Sigmoid colon (tissue), 7 donors: ENCODE data around the gene MVB12B. TPM values are rescaled to one million over a fixed set of nuclear protein-coding genes. Genes with fewer than 3 reads are reported as not detected.

Experiments
- DNase-seq: peaks from one replicate; pipeline ENCODE4 v3.0.0-alpha.2; 2019
- H3K27ac ChIP-seq, 4 donors: fragments of 200-600 bp; sonication (generic); one replicate each; pipeline ENCODE4 v1.5.1; 2016 to 2019; ENCODE audit warnings: mild to moderate bottlenecking in 1 of 4
- H3K27me3 ChIP-seq, 3 donors: fragments of 200-600 bp; sonication (generic); one replicate each; pipeline ENCODE4 v1.5.1; 2019; ENCODE audit warnings: mild to moderate bottlenecking in 1 of 3
- H3K36me3 ChIP-seq, 4 donors: fragments of 200-600 bp; sonication (generic); one replicate each; pipeline ENCODE4 v1.5.1; 2016 to 2019
- H3K4me1 ChIP-seq, 4 donors: fragments of 200-600 bp; sonication (generic); one replicate each; pipeline ENCODE4 v1.5.1; 2017 to 2019
- H3K4me3 ChIP-seq, 4 donors: fragments of 200-600 bp; sonication (generic); one replicate each; pipeline ENCODE4 v1.5.1; 2017 to 2019; ENCODE audit warnings: mild to moderate bottlenecking in 2 of 4, moderate library complexity in 1 of 4
- H3K9me3 ChIP-seq, 4 donors: fragments of 200-600 bp in 3 of 4; sonication (generic) in 3 of 4; one replicate each; pipeline versions ENCODE4 v1.5.1 to v1.6.1; 2013 to 2019
- EP300 ChIP-seq, 4 donors: sonication (generic); formaldehyde crosslinking; IDR thresholded peaks; one replicate each; pipeline ENCODE4 v1.6.1; 2017; ENCODE audit warnings: antibody characterized with exemption in 4 of 4
- POLR2A ChIP-seq, 2 donors: fragments of 450-650 bp; IDR thresholded peaks; one replicate each; pipeline ENCODE4 v1.6.1; 2016; ENCODE audit warnings: antibody characterized with exemption in 2 of 2, mild to moderate bottlenecking in 2 of 2, moderate library complexity in 2 of 2
- POLR2AphosphoS5 ChIP-seq, 4 donors: sonication (generic); formaldehyde crosslinking; IDR thresholded peaks; one replicate each; pipeline ENCODE4 v1.6.1; 2017; ENCODE audit warnings: antibody characterized with exemption in 4 of 4
- WGBS, 2 donors: extraction: QIAGEN DNeasy Blood & Tissue Kit; methylation state at CpG; one replicate each; pipeline ENCODE4 v1.1.7; 2013; 5-methylcytosine and 5-hydroxymethylcytosine counted together
- intact Hi-C: fragments of 100-400 bp; cut with DNase I; formaldehyde crosslinking; loops from one replicate; pipeline ENCODE4 v1.15.1; 2023
- polyA plus RNA-seq, 3 donors: library from polyadenylated mRNA; stranded (reverse); fragments of 200-250 nt; gene quantifications; one replicate each; pipeline ENCODE4 v1.2.3, GENCODE V29; 2013
- total RNA-seq, 4 donors: library from RNA; depleted of rRNA; stranded (reverse); fragments of >200 nt; gene quantifications; one replicate each; pipeline ENCODE4 v1.1.0, GENCODE V29; 2016
- TF ChIP-seq, protein P1 (sequence below), 4 experiments: fragments of 450-650 bp in 3 of 4; fragments of 200-600 bp in 1 of 4; IDR thresholded peaks; one replicate each; pipeline ENCODE4 v1.5.1; 2016 to 2019; ENCODE audit warnings: antibody characterized with exemption in 4 of 4, mild to moderate bottlenecking in 3 of 4, moderate library complexity in 2 of 4
- donor health status: healthy with polysubstance abuse.
- donor health status: Bipolar disorder and iron deficiency.
- donor health status: healthy.

Gene MVB12B
- total and polyA plus RNA-seq, 7 donors = 5.1 to 14.4 (median 12.2) TPM

DNA sequence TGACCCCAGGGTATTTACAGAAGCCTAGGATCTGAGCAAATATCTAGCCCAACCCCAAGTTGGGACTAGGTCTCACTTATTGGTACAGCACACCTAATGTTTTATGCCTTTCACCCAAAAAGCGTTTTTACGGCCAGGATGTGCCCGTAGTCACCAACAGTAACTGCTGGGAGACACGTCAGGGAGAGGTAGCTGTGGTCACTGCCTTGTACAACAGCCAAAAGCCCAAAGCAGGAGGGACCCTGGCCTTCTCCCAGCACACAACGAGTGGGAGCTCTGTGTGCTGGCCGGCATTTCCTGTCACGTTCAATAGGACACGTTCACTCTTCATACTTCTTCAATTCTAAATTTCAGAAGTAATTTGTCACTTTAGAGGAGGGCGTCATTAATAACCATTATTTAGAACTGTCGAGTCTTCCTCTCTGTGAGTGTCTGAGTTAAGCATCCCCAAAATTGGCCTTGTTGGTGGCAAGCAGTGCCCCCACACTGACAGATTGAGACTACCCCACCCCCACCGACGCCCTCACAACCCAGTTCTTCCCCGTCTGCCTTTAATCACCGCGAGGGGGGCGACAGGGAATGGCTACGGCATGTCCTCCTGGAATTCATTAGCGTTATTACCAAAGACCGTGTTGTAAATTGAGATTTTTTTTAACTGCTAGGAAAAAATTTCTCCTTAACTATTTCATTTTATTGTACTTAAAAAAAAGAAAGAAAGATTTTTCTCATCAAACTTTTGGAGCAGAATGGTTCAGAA lies 80.7 kb downstream of the MVB12B start:
- DNase-seq = no peak
- Histone ChIP-seq H3K36me3 (peaks cover 0 to 27% (median 6%) of the 10 kb centered on the region in 4 donors), H3K9me3 (no peaks in the 10 kb centered on the region), H3K4me1 (no peaks in the 10 kb centered on the region), H3K4me3 (no peak overlapping the region), H3K27me3 (no peaks in the 10 kb centered on the region), H3K27ac (no peak overlapping the region)
- TF ChIP-seq POLR2AphosphoS5 (IDR thresholded peaks at IDR 0.05) (no peak), POLR2A (IDR thresholded peaks at IDR 0.05) (no peak), EP300 (IDR thresholded peaks at IDR 0.05) (no peak)
- TF ChIP-seq, protein P1, sequence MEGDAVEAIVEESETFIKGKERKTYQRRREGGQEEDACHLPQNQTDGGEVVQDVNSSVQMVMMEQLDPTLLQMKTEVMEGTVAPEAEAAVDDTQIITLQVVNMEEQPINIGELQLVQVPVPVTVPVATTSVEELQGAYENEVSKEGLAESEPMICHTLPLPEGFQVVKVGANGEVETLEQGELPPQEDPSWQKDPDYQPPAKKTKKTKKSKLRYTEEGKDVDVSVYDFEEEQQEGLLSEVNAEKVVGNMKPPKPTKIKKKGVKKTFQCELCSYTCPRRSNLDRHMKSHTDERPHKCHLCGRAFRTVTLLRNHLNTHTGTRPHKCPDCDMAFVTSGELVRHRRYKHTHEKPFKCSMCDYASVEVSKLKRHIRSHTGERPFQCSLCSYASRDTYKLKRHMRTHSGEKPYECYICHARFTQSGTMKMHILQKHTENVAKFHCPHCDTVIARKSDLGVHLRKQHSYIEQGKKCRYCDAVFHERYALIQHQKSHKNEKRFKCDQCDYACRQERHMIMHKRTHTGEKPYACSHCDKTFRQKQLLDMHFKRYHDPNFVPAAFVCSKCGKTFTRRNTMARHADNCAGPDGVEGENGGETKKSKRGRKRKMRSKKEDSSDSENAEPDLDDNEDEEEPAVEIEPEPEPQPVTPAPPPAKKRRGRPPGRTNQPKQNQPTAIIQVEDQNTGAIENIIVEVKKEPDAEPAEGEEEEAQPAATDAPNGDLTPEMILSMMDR (IDR thresholded peaks at IDR 0.05) = no peak
- 85 to 92% methylated on average over 19 of the region's 19 CpGs for WGBS, 2 donors
- intact Hi-C loops = no loop called here

DNA sequence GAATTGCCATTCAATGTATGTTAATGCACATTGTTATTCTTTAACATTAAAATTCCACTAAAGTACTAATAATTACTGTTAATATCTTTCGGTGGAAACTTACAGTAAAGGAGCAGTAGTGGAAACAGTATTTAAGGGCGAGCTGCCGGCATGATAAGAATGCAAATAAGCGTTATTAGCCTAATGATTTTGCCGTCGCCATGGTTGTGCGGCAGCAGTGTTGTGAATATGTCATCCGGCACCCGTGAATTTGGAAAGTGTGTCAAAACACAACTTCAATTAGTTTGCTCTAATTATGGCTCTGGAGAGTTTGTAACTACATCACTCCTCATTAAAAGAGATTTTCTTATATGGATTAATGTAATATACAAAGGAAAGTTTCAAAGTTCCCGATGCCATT lies 81.4 kb downstream of the MVB12B start:
- no peaks in the 10 kb centered on the region for H3K4me1 ChIP-seq
- WGBS, 2 donors = 94 to 95% methylated on average over 10 of the region's 10 CpGs
- intact Hi-C loops = no loop called here
- no peak for DNase-seq
- H3K4me3 ChIP-seq = no peak overlapping the region
- no peaks in the 10 kb centered on the region for H3K27me3 ChIP-seq
- no peaks in the 10 kb centered on the region for H3K9me3 ChIP-seq
- H3K27ac ChIP-seq = no peak overlapping the region
- H3K36me3 ChIP-seq = peaks cover 0 to 20% (median 6%) of the 10 kb centered on the region in 4 donors
- TF ChIP-seq POLR2A (IDR thresholded peaks at IDR 0.05) = no peak
- TF ChIP-seq, protein P1 (IDR thresholded peaks at IDR 0.05) = no peak
- no peak for TF ChIP-seq EP300 (IDR thresholded peaks at IDR 0.05)
- TF ChIP-seq POLR2AphosphoS5 (IDR thresholded peaks at IDR 0.05) = no peak

DNA sequence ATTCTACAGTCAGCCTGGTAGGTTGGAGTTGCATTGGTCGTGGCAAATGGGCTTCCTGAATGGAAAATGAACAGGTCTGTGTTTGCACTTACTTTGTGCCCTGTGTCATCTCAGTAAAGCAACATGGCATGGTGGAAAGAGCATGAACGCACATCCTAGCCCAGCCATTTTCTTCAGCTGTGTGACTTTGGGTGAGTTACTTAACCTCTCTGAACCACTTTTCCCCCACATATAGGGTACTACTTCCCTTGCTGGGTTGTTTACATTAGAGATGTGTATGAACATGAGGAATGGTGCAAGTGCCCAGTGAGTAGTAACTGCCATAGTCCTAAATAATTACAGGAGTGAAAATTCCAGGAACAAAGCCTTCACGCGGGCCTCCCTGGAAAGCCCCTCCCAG lies 83.6 kb downstream of the MVB12B start:
- no peaks in the 10 kb centered on the region for H3K4me1 ChIP-seq
- H3K27ac ChIP-seq = no peak overlapping the region
- no peaks in the 10 kb centered on the region for H3K27me3 ChIP-seq
- no peak overlapping the region for H3K4me3 ChIP-seq
- no peak for DNase-seq
- peaks cover 0 to 12% (median 6%) of the 10 kb centered on the region in 4 donors for H3K36me3 ChIP-seq
- H3K9me3 ChIP-seq = no peaks in the 10 kb centered on the region
- intact Hi-C loops = no loop called here
- no peak for TF ChIP-seq POLR2AphosphoS5 (IDR thresholded peaks at IDR 0.05)
- TF ChIP-seq POLR2A (IDR thresholded peaks at IDR 0.05) = no peak
- TF ChIP-seq EP300 (IDR thresholded peaks at IDR 0.05) = no peak
- TF ChIP-seq, protein P1 (IDR thresholded peaks at IDR 0.05) = no peak
- 94 to 97% methylated on average over 4 of the region's 4 CpGs for WGBS, 2 donors

DNA sequence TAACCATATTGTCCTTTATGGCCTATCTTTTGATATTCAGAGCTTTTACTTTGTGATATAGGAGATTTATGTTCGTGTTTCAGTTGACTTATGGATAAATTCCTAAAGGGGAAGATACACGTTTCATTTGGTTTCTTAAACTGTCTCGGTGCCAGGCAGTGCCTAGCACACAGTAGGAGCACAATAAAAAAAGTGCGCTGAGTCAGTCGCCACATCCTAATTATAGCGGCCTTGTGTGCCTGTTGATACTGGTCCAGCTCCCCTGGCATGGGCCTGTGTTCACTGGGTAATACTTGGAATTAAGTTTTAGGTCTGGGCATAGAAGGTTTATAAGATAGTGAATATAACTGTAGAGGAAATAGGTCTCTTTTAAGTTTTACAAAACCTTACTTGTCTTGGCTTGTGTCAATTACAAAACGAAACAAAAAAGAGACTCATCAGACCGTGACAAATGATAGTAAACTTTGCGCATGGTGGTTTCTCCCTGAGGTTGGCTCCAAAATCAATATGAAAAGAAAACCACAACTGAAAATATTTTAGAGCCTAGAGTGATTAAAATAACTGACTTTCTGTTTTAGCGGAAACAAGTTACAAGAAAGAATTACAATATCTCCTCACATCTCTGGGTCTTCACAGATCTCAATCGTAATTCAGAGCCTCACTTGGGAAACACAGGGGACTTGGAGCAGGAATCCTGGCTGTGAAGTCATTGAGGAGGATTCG lies 84.8 kb downstream of the MVB12B start:
- Histone ChIP-seq H3K36me3 (peaks cover 0 to 12% (median 6%) of the 10 kb centered on the region in 4 donors), H3K4me3 (no peak overlapping the region), H3K4me1 (no peaks in the 10 kb centered on the region), H3K9me3 (no peaks in the 10 kb centered on the region), H3K27me3 (no peaks in the 10 kb centered on the region), H3K27ac (no peak overlapping the region)
- TF ChIP-seq POLR2A (IDR thresholded peaks at IDR 0.05) = no peak
- TF ChIP-seq, protein P1 (IDR thresholded peaks at IDR 0.05) = no peak
- no peak for TF ChIP-seq POLR2AphosphoS5 (IDR thresholded peaks at IDR 0.05)
- TF ChIP-seq EP300 (IDR thresholded peaks at IDR 0.05) = no peak
- intact Hi-C loops = no loop called here
- 64 to 85% methylated on average over 12 of the region's 12 CpGs for WGBS, 2 donors
- DNase-seq = no peak
